ENCODE data around the gene NRXN3. TPM values are rescaled to one million over a fixed set of nuclear protein-coding genes. Genes with fewer than 3 reads are reported as not detected.

The NRXN3 gene
- total RNA-seq, 1 donor from 2014 or later: 5.9 TPM

- Mint-ChIP-seq H3K4me1 (peaks cover 4% of the 10 kb centered on the region), H3K9me3 (no peaks in the 10 kb centered on the region), H3K36me3 (no peaks in the 10 kb centered on the region), H3K27ac (no peak overlapping the region), H3K27me3 (ENCODE audit: insufficient read depth, low read depth) (peaks cover under 1% of the 10 kb centered on the region), H3K4me3 (no peak overlapping the region)
- peaks cover 6% of the 10 kb centered on the region for H3K4me1 ChIP-seq
- H3F3A ChIP-seq (ENCODE audit: low read depth): no peaks in the 10 kb centered on the region
- H4K20me1 ChIP-seq (ENCODE audit: low read depth): no peaks in the 10 kb centered on the region
- no peak for DNase-seq (ENCODE audit: low spot score)
- H3K4me2 ChIP-seq: no peak overlapping the region
- H3K9ac ChIP-seq: no peak overlapping the region
- no peaks in the 10 kb centered on the region for H3K27me3 ChIP-seq
- no peak overlapping the region for H3K4me3 ChIP-seq
- no peaks in the 10 kb centered on the region for H3K9me3 ChIP-seq (ENCODE audit: low read depth)
- H3K79me2 ChIP-seq (ENCODE audit: low read depth): no peaks in the 10 kb centered on the region
- no peak overlapping the region for H3K27ac ChIP-seq
- no peaks in the 10 kb centered on the region for H3K36me3 ChIP-seq
- H2AFZ ChIP-seq (replicated peaks): no peak overlapping the region
- TF ChIP-seq EZH2phosphoT487 (IDR thresholded peaks at IDR 0.05) (no peak), EZH2 (IDR thresholded peaks at IDR 0.05) (no peak), CTCF (IDR thresholded peaks at IDR 0.05) (no peak)
Observed at GRCh38 chr14:78131201-78131600, 39.0 kb upstream of the NRXN3 start.

GRCh38 chr14:78131616-78132015 lies 38.6 kb upstream of the NRXN3 start:
- no peak overlapping the region for H3K27ac ChIP-seq
- Mint-ChIP-seq H3K36me3 (no peaks in the 10 kb centered on the region), H3K27me3 (ENCODE audit: insufficient read depth, low read depth) (peaks cover 2% of the 10 kb centered on the region), H3K9me3 (no peaks in the 10 kb centered on the region), H3K4me1 (peaks cover 4% of the 10 kb centered on the region), H3K27ac (no peak overlapping the region), H3K4me3 (no peak overlapping the region)
- peaks cover 6% of the 10 kb centered on the region for H3K4me1 ChIP-seq
- no peak for DNase-seq (ENCODE audit: low spot score)
- no peaks in the 10 kb centered on the region for H3K79me2 ChIP-seq (ENCODE audit: low read depth)
- no peaks in the 10 kb centered on the region for H3F3A ChIP-seq (ENCODE audit: low read depth)
- no peaks in the 10 kb centered on the region for H4K20me1 ChIP-seq (ENCODE audit: low read depth)
- H3K27me3 ChIP-seq: no peaks in the 10 kb centered on the region
- no peak for TF ChIP-seq EZH2 (IDR thresholded peaks at IDR 0.05)
- no peak for TF ChIP-seq EZH2phosphoT487 (IDR thresholded peaks at IDR 0.05)
- H3K4me3 ChIP-seq: no peak overlapping the region
- no peaks in the 10 kb centered on the region for H3K36me3 ChIP-seq
- no peak overlapping the region for H3K4me2 ChIP-seq
- no peak overlapping the region for H3K9ac ChIP-seq
- no peak overlapping the region for H2AFZ ChIP-seq (replicated peaks)
- no peaks in the 10 kb centered on the region for H3K9me3 ChIP-seq (ENCODE audit: low read depth)

GRCh38 chr14:78135450-78135891 lies 34.7 kb upstream of the NRXN3 start:
- Mint-ChIP-seq H3K4me1 (no peaks in the 10 kb centered on the region), H3K27ac (no peak overlapping the region), H3K4me3 (no peak overlapping the region), H3K36me3 (no peaks in the 10 kb centered on the region), H3K27me3 (ENCODE audit: insufficient read depth, low read depth) (peaks cover 2% of the 10 kb centered on the region), H3K9me3 (no peaks in the 10 kb centered on the region)
- Histone ChIP-seq H3K4me3 (no peak overlapping the region), H3K36me3 (no peaks in the 10 kb centered on the region), H3K9me3 (ENCODE audit: low read depth) (no peaks in the 10 kb centered on the region), H3K4me2 (no peak overlapping the region), H3K27me3 (no peaks in the 10 kb centered on the region), H3K27ac (no peak overlapping the region), H3F3A (ENCODE audit: low read depth) (no peaks in the 10 kb centered on the region), H3K79me2 (ENCODE audit: low read depth) (no peaks in the 10 kb centered on the region), H3K4me1 (no peaks in the 10 kb centered on the region), H4K20me1 (ENCODE audit: low read depth) (no peaks in the 10 kb centered on the region), H3K9ac (no peak overlapping the region), H2AFZ (replicated peaks) (no peak overlapping the region)
- no peak for TF ChIP-seq EZH2phosphoT487 (IDR thresholded peaks at IDR 0.05)
- no peak for DNase-seq (ENCODE audit: low spot score)

- H3K27me3 Mint-ChIP-seq (ENCODE audit: insufficient read depth, low read depth): peaks cover 2% of the 10 kb centered on the region
- no peak overlapping the region for H3K4me3 Mint-ChIP-seq
- no peaks in the 10 kb centered on the region for H3K36me3 Mint-ChIP-seq
- DNase-seq (ENCODE audit: low spot score): no peak
- H3K79me2 ChIP-seq (ENCODE audit: low read depth): no peaks in the 10 kb centered on the region
- no peak overlapping the region for H3K27ac ChIP-seq
- no peaks in the 10 kb centered on the region for H3K27me3 ChIP-seq
- no peaks in the 10 kb centered on the region for H3K9me3 ChIP-seq (ENCODE audit: low read depth)
- no peak overlapping the region for H3K4me2 ChIP-seq
- no peaks in the 10 kb centered on the region for H4K20me1 ChIP-seq (ENCODE audit: low read depth)
- no peak overlapping the region for H3K27ac Mint-ChIP-seq
- H3K9ac ChIP-seq: no peak overlapping the region
- H3K9me3 Mint-ChIP-seq: no peaks in the 10 kb centered on the region
- no peaks in the 10 kb centered on the region for H3K4me1 Mint-ChIP-seq
- no peak overlapping the region for H3K4me3 ChIP-seq
- TF ChIP-seq EZH2phosphoT487 (IDR thresholded peaks at IDR 0.05) (no peak), CTCF (IDR thresholded peaks at IDR 0.05) (no peak), EZH2 (IDR thresholded peaks at IDR 0.05) (no peak)
- H2AFZ ChIP-seq (replicated peaks): no peak overlapping the region
- H3F3A ChIP-seq (ENCODE audit: low read depth): no peaks in the 10 kb centered on the region
- H3K4me1 ChIP-seq: no peaks in the 10 kb centered on the region
- no peaks in the 10 kb centered on the region for H3K36me3 ChIP-seq
Observed at GRCh38 chr14:78136695-78137094, 33.5 kb upstream of the NRXN3 start.
